Fibroblast of peridontal ligament (primary cell): Measurements from ENCODE around the gene ACR.

ENCODE experiments used
- DNase-seq: peaks from one replicate; pipeline ENCODE4 v3.0.0-alpha.2; 2010; ENCODE audit errors: extremely low read depth

ACR gene

DNA sequence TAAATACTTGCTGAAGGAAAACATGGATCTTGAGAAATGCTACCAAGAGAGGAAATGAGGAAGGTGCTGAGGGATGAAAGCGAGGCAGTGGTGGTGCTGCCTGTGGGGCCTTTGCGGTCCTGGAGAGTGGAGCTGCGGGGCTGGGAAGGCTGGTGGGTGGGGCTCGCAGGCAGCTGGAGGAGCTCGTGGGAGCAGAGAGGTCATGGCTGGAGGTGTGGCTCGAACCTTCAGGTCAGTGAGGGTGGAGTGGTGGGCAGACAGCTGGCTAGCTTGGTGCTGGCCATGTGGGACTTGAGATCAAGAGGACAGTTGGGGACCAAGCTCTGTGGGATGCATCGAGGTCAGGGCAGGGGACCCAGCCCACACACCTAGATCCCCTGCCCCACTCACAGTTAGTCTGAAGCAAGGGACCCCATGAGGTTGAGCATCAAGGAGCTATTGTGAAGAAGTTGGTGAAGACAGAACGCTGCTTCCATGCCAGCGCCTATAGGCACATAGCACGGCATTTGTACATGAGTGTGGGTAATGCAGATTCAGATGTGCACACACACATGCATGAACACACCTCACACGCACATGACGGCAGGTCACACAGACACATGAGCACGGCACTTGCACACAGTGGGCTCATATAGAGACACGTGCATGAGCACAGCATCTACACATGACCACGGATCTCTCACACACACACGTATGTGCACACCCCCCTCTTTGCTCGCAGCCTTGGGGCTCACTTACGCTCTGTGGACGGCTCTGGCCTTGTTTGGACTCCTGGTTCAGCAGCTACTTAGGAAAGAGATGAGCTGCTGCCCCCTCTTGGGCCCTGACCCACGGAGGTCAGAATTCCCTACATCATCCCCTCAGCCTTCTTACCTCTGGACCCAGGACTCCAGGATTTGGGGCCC, 34.9 kb upstream of the ACR start:
- DNase-seq, result no peak

DNA sequence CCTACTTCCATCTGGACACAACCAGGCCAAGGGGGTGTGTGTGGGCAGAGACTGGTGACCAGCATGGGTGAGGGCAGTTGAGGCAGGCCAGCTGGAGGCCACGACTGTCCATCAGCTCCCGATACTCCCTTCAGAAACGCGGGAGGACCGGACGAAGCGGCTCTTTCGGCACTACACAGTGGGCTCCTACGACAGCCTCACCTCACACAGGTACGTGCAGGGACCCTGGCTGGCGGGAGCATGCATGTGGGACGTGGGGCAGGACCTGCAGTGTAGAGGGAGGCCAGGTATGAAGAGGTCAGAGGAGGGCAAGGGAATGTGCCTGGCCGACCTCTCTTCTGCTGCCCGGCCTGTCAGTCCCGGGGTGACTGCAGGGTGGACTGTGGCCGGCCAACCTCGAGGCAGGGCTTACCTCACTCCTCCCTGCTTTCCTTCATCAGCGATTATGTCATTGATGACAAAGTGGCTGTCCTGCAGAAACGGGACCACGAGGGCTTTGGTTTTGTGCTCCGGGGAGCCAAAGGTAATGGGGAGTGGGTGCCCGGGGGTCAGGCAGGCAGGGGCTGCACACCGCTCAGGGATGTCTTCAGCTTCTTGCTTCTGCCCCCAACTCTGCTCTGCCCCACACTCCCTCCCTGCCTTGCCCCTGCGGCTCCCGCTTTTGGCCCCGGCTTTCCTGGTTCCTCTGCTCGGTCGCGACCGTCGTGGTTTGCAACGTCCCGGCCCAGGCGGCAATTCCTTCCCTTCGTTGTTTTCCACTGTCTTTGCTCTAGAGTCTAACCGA, 34.1 kb upstream of the ACR start:
- no peak for DNase-seq

DNA sequence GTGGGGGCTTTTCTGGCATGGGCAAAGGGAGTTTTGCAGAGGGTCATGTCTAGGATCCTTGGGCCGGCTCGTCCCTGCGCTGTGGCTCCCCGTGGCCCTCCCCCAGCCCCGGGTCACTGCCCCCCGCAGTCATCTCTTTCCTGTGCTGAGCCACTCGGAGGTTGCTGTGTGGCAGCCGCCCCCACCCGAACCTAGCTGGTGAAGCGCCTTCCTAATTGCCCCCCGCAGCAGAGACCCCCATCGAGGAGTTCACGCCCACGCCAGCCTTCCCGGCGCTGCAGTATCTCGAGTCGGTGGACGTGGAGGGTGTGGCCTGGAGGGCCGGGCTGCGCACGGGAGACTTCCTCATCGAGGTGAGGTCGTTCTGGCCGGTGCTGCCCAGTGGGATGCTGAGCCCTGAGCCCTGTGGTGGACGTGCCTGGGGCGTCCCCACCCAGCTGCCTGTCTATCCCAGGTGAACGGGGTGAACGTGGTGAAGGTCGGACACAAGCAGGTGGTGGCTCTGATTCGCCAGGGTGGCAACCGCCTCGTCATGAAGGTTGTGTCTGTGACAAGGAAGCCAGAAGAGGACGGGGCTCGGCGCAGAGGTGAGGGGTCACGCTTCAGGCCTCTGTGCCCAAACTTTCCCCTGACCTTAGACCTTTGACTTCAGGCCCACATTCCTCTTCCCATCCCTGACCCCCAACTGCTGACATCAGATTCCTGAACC, 33.3 kb upstream of the ACR start:
- DNase-seq, result no peak

DNA sequence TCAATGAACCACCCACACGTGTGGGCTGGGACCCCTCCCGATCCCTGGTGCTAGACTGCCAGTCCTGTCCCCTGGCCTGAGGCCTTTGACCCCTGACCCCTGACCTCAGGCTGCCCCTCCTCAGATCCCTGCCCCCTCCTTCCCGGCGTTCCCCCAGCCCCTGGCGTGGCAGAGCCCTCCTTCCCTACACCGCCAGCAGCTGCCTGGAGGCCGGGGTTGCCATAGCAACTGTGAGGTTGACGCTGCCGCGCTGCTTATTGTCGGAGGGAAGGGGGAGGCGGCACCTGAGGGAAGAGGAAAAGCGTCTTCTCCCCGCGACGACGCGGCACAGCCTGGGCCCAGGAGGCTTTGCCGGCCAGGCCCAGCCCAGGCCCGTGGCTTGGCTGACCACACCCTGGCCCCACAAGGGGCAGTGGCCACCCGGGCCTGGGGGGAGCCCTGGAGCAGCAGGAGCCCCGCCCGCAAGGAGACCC, 32.7 kb upstream of the ACR start:
- DNase-seq, result peak; percentile 38

DNA sequence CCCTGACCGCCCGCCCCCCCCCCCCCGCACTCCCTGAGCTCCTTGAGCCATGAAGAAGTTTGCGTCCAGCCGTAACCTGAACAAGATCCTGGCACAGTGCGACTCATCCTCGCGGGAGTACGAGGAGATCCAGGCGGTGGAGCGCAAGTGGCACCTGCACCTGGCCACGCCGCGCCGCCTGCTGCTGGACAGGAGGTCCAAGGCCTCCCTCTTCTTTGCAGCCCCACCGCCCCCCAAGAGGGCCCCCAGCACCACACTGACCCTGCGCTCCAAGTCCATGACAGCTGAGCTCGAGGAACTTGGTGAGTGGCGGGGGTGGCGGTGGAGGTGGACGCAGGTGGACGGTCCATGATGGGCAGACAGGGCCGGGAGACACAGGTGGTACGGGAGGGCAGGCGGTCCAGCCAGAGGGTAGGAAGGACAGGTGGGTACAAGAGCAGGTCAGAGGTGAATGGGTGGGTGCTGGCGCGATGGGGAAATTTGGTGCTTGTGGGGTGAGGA, 32.1 kb upstream of the ACR start:
- no peak for DNase-seq

DNA sequence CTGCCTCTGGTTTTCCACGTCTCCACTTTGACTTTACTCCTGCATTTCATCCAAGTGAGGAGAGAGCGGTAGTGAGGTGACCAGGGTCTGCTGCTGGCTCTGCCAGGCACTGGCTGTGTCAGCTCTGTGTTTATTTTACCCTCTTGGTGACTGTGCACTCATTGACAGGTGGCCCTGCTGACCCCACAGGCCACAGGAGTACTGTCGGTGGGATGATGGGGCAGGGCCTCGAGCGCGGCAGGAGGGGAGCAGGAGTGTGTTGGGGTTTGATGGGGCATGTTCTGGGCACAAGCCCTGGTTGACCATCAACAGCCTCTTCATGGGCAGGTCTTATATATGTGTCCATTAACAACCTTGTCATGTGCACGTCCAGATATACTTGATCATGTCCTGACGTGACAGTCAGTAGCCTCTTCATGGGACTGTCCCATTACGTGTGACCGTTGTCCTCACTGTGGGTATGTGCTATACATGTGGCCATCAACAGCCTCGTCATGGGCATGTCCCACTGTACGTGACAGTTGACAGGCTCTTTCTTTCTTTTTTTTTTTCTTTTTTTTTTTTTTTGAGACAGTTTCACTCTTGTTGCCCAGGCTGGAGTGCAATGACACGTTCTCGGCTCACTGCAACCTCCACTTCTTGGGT, 31.4 kb upstream of the ACR start:
- no peak for DNase-seq

DNA sequence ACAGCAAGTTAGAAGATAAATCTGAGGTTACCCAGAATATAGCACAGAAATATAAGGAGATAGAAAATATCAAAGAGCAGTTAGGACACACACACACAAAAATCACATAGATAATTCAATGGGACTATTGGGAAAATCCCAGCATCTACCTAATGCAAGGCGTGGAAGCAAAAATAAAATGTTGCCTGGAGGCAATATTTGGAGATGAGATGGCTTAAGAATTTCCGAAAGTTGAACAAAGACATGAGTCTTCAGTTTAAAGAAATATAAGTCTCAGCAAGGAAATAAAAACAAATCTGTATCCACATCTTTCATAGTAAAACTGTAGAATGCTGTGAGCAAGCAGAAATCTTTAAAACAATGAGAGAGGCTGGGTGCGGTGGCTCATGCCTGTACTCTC, 29.5 kb upstream of the ACR start:
- no peak for DNase-seq

DNA sequence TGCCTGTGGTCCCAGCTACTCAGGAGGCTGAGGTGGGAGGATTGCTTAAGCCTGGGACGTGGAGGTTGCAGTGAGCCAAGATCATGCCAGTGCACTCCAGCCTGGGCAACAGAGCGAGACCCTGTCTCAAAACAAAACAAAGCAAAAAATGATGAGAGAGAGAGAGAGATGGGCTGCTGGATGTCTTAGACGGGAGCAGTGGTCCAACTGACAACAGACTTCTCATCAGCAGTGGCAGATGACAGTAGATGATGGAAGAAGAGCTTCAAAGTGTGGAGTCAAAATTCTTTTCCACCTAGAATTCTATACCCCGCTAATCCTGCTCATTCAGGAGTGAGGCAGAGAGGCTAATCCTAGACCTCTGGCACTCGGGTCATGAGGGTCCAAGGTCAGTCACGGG, 29.0 kb upstream of the ACR start:
- no peak for DNase-seq

DNA sequence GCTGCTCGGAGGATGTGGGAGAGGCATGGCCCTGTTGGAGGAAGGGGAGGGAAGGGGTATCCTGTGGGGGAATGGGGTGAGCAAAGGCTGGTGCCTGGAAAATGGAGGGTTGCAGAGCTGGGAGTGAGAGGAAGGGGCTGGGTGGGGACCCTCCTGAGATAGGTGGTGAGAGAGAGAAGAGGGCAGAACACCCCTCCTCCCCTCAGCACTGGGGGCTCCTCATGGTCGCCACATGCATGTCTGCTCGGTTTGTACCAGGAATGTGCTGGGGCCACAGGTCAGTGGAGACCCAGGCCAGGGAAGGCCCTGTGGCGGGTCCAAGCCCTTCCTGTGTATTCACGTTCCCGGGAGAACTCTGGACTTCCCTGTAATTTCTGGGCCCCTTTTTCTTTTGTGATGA, 27.8 kb upstream of the ACR start:
- no peak for DNase-seq

DNA sequence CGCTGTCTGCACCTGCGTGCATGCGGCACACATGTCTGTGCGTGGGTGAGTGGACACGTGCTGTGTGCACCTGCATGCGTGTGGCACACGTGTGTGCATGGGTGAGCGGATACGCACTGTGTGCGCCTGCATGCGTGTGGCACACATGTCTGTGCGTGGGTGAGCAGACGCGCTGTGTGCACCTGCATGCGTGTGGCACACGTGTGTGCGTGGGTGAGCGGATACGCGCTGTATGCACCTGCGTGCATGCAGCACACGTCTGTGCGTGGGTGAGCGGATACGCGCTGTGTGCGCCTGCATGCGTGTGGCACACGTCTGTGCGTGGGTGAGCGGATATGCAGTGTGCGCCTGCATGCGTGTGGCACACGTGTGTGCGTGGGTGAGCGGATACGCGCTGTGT, 27.1 kb upstream of the ACR start:
- DNase-seq, result no peak

DNA sequence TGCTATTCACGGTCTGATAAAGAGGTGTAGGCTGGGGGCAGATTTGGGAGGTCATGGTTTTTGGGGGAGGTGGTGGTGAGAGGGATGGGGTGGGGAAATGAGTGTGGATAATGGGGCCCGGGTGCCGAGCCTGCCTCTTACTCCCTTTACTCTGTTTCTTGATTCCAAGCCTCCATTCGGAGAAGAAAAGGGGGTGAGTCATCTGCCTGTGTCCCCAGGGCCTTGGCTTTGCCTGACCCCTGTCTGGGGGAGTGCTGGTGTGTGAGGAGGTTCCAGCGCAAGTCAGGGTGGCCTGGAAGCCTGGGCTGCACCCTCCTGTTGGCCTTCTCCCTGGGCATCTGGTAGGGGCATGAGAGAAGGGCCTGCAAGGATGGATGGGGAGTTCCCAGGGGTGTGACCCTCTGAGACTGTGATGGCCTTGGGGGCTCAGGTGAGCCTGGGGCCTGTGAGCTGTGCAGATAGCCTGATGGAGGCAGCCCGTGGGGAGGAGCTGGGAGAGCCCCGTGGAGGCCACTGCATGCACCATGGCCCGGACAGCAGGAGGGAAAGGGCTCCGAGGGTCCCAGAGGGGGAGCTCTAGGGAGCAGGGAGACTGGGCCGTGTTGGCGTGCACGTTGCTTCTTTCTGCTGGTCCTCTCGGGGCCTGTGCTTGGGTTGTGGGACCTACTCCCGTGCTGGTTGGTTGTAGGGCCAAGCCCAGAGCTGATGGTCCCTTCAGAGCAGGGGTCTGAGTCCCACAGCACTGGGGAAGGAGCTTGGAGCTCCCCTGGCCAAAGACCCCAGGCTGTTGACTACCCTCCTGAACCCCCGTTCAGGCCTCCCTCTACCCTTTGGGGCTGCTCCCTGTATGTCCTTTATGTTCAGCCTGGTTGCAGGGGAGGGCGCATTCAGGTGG, 26.3 kb upstream of the ACR start:
- no peak for DNase-seq

DNA sequence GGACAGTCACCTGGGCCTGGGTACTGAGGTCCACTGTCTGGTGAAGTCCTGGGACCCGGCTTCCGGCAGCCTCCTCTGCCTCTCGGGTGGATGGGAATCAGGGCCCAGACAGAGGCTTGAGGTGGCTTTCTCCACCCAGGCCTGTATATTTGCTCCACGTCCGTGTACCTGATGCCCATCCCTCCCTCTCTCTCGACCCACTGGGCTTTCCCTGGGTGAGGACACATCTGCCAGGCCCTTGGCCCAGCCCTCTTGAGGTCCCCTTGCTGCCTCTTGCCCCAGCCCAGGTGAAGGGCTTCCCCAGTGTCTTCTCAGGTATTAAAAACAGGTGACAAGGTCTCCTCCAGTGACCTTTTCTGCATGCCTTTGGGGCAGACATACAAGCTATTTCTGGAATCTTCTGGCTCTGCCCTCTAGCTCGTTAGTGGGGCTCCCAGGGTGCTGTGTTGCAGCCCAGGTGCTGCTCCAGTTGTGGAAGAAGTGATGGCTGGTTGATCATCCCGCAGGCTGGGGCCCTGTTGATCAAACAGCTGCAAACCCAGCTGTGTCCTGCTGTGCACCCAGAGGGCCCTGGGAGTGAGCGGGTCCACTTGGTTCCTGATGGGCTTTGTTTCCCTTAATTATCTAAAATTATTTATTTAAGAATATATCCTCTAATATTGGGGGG, 25.5 kb upstream of the ACR start:
- no peak for DNase-seq

DNA sequence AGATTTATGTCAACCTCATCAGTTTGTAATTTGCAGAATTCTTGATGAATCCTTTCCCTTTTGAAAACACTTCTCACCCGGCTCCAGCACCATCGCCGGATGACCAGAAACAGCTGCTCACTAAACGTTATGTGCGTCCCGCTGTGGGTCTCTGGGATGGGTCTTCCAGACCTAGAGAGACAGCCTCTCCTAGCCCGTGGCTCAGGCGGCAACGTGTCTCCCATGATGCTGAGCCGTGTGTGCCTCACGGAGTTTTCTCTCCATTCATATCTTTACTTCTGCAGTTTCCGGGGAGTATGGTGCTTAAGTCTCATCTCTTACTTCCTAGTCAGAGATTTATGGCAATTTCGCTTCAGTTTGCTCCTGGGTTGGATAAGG, 25.0 kb upstream of the ACR start:
- no peak for DNase-seq

DNA sequence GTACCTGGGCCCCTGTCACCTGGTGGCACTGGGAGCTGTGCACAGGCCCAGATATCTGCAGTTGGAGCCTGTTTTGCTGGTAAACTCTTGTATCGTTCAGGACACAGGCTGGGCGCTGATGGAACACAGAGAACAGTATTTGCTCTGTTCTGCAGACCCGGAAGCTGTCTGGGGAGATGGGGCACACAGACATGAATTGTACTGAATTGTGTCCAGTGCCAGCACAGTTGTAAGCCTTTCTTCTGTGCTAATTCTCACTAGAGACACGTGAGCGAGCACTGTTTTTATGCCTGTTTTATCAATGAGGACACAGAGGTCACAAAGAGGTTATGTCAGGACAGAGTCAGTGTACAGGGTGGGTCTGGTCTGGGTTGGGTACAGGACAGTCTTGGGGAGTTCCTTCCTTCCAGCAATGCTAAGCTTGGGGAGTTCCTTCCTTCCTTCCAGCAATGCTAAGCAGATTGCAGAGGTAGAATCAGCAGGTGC, 24.4 kb upstream of the ACR start:
- no peak for DNase-seq

DNA sequence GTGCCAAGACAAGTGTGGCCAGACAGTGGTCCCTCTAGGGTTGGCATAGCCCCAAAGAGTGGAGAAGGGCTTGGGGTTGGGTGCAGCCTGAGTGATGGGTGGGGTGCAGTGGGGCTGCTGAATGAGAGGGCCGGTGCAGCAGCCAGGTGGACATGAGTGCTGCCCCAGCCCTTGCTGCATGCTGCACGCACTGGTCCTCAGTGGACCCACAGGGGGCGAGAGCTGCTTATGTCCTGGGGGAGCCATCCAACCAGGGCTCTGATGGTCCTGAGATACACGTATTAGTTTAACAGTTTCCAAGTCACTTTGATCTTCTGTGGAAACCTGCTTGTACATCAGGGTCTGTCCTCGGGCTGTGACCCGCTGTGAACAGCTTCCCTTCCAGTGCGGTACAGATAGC, 23.9 kb upstream of the ACR start:
- DNase-seq, result no peak

DNA sequence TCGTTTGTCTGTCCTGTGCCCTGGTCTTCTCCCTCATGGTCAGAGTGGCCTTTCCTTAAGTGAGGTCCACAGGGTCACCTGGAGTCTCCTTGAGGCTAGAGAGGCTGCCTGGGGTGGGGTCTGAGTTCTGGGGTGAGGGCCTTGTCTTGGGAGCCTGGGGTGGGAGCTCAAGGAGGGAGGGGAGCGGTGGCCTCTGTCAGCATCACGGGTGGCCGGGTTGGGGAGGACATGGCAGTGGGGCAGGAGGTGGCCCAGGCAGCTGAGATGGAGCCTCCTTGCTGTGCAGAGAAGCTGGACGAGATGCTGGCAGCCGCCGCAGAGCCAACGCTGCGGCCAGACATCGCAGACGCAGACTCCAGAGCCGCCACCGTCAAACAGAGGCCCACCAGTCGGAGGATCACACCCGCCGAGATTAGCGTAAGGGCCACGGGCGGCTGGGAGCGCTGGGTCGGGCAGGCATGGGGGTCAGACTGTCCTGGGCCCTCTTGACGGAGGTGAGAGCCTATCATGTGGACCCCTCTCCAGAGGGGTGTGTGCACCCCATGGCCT, 23.3 kb upstream of the ACR start:
- no peak for DNase-seq

DNA sequence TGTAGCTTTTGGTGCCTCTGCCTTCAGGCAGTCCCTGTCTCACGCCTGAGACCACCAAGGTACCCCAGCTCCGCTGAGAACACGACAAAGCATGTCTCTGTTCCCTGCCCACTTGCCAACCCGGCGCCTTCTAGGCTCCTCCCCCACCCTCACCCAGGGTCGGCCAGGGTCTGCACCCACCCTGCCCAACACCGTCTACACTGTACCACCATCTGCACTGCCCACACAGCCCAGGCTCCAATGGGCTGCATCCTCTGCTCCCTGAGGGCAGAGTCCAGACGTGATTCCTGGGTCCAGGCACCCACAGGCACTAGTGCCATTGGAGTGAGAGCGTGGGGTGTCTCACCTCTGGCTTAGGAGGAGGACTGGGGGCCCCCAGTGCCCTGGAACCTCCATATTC, 22.8 kb upstream of the ACR start:
- no peak for DNase-seq

DNA sequence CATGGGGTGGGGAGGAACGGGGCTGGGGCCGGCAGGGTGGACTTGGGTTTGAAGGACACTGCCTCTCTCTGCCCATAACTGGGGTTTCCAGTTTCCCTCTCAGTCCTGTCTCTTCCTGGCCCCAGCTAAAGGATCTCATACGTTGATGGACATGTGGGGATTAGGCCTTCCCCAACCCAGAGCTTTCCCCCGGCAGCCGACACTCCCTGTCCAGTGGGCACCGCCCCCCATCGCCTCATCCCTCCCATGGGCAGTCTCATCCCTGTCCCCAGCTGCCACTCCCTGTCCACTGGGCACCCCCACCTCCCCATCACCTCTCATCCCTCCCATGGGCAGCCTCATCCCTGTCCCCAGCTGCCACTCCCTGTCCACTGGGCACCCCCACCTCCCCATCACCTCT, 22.2 kb upstream of the ACR start:
- DNase-seq, result no peak

DNA sequence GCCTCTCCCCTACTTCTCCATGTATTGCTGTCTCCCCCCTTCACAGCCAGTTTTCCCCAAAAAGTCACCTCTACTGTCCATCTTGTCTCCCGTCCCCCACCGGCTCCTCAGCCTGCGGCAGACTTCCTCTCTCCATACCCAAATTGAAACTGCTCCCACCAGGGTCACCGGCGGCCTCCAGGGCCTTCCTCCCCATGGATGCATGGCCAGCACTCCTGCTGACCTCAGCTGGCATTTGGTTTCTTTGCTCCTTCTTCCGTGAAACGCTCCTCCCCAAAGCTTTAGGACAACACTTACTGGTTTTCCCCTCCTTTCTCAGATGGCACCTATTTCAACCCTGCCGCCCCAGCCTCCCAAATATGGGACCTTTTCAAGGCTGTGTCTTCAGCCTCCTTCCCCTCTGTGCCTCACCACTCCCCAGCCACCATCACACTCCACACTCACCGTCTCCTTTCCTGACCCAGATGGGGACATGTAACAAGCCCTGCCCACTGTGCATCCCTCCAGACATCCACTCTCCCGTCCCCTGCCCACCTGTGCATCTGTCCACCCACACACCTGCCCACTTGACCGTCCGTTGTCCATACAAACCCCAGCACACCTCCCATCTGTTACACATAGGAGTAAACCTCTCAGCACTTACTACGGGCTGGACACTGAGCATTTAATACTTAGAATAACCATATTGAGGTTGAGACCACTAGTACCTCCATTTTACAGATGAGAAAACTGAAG, 21.5 kb upstream of the ACR start:
- no peak for DNase-seq
